ENCODE data around the gene HDAC9.

Gene HDAC9

DNA sequence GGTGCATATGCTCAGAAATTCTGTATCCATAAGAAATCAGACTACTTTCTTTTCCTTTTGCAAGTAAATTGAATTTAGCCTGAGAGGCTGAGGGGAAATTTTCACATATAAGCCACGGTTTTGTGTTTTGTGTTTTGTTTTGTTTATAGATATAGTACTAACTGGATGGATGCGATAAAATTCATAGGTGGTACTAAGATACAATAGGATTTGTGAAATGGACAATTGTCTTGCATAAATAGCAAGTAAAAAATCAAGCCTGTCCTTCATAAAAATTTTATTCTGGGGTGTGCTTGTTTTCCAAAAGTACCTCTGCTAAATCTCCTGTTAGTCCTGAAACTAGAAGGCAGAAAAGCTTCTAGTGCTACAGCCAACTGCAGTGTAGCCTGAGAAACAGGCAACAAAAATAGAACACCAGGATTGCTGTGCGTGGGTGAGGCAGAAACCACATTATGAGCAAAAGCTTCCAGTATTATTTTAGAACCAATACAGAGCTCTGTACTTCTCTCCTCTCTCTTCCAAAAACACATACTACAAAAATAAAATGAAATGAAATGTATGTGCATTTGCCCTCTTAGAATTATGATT is 634 bp upstream of the HDAC9 start:
- peak; percentile 57 for DNase-seq (ENCODE audit: low read depth)

DNA sequence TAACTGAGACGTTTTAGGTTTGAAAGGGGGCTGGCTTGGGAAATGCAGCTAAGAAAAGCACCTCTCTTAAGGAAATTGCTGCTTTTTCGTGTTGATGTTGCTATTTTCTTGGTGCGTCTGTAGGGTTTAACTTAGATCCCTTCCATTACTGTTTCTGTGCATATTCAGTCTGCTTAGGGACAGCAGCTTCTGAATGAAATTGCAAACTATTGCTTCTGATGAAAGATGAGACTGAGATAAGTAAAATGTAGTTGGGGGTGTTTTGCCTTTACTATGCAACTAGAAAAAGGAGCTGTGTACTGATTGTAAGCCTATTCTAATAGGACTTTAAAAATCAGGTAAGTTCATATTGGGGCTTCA is 772 bp downstream of the HDAC9 start:
- DNase-seq (ENCODE audit: low read depth) = no peak

DNA sequence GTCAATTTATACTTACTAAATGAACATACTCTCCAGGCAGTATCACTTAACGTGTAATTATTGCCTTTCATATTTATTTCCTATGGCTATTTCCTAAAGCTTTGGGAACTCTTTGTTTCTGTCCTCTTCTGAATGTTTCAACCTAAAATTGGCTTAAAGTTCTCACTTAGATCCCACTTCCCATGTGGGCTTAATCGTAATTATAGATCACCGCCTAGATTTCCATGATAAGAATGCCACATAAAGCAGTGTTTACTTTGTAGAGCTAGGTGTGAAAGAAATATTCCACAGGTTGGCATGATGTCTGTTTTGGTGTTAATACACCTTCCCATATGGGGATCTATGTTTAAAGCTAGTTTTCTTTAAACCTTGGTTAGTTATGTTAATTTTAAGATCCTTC is 1.5 kb downstream of the HDAC9 start:
- no peak for DNase-seq (ENCODE audit: low read depth)

DNA sequence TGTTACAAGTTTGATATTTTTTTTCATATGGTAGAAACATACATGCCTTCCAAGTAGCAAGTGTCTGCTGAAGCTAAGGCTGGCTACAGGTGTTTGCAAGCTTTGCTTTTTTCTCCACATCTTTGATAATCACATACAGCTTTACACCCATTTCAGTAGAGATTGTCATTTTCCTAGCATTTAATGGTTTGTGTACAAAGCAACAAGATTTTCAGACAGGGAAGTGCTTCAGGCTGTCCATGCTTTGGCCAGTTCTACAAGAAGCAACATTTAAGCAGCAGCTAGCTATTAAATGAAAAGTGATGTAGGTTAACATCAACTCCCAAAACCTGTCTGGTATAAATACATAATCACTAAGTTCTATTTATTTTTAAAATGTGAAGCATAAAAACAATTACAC is 2.3 kb downstream of the HDAC9 start:
- DNase-seq (ENCODE audit: low read depth) = no peak

GRCh38 chr7:18498341-18498740 is 2.8 kb downstream of the HDAC9 start:
- no peak for DNase-seq (ENCODE audit: low read depth)

- no peak for DNase-seq (ENCODE audit: low read depth)
Observed at GRCh38 chr7:18499407-18500177, 4.0 kb downstream of the HDAC9 start.

GRCh38 chr7:18503126-18503866 is 7.7 kb downstream of the HDAC9 start:
- DNase-seq (ENCODE audit: low read depth) = no peak

GRCh38 chr7:18504965-18505364 is 9.4 kb downstream of the HDAC9 start:
- no peak for DNase-seq (ENCODE audit: low read depth)

DNA sequence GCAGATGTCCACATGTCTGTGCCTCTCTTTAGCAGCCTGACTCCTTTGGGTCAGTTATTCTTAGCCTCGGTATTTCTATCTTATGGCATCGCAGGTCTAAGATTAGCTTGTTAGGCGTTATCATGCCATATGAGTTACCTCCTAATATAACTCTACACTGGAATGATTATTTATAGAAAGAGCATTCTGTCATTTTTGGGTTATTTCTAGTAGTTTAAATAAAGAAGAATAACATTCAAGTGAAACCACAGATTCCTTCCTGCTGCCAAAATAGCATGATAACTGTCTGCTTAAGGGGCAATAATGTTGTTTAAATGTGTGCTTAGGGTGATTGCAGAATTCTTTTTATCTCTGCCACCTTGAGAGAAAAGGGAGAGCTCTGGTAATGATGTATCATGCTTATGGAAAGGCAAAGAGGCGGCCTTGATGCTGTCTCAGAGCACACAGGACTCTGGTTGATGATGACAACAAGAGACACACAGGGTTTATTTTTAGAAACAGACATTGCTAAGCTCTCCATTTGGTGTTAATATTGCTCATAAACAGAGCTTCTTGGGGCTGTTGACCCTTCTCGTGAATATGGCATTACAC is 10.4 kb downstream of the HDAC9 start:
- peak; percentile 60 for DNase-seq (ENCODE audit: low read depth)

DNA sequence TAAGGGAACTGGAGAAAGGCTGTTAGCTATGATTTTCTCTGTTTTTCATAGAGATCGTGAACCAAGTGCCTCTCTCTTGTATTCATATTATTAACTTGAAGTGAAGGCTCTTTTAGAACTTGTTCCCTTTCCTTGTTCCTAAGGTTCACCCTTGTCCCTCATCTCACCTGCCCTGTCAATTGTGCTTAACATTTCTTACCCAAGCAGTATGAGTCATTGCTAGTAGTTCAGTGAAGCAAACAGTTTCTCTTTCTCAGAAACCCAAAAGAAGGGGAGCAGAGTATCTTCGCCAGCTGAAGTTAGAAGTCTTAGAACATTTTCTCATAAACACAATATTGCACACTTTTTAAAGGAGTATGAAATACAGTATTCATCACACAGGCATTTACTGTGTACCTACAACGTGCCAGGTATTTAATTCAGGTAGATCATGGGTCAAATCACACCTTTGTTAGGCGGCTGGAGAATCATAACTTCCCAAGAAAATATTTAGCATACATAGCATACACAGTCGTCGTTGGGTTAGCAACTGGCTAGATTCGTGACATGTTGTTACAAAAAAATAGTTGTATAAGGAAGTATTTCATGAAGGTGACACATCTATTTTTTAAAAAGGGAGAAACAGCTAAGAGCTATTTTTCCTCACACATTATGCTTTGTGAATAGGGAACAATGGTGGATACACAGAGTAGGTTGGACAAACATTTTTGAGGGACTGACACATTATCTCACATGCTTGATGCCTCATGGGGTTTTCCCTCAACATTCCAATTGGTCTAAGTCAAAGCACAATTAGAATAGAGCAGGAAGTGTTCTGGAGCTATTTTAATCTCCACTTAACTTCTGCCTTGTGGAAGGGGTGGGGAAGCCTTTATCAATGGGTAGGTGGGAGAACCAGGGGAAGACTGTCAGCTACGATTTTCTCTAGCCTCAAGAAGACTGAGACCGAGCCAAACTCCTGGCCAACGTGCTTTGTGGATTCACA is 13.2 kb downstream of the HDAC9 start:
- DNase-seq (ENCODE audit: low read depth) = peak; percentile 96

GRCh38 chr7:18509481-18509880 is 13.9 kb downstream of the HDAC9 start:
- DNase-seq (ENCODE audit: low read depth) = no peak

DNA sequence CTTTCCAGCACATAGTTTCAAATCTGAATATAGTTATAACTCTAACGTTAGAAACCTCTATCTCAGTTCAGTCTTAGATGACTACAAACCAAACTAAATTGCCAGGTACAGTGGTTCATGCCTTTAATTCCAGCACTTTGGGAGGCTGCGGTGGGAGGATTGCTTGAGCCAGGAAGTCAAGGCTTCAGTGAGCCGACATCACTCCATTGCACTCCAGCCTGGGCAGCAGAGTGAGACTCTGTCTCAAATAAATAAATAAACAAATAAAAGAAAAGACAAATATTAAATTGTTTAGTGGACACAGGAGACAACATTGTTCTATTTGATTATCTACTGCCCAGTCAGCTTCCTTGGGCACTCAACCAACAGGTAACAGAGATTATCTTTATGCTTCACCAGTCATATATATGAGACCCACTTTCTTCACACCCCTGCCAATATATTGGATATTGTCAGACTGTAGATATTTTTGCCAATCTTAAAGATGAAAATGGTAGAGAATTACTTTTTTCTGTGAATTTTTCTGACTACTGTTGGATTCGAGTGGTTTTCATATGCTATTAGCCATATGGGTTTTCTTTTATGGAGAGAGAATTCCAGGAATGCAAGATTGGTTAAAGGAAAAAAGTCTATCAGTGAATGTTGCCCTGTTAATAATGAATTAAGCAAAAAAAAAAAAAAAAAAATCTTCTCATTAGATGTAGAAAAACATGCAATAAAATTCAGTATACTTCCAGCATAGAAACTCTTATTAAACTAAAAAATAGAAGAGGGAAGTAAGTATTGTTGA is 16.0 kb downstream of the HDAC9 start:
- DNase-seq (ENCODE audit: low read depth) = no peak

GRCh38 chr7:18513343-18513742 is 17.8 kb downstream of the HDAC9 start:
- DNase-seq (ENCODE audit: low read depth) = no peak

- peak; percentile 80 for DNase-seq (ENCODE audit: low read depth)
Observed at GRCh38 chr7:18515067-18515466, 19.5 kb downstream of the HDAC9 start.

DNA sequence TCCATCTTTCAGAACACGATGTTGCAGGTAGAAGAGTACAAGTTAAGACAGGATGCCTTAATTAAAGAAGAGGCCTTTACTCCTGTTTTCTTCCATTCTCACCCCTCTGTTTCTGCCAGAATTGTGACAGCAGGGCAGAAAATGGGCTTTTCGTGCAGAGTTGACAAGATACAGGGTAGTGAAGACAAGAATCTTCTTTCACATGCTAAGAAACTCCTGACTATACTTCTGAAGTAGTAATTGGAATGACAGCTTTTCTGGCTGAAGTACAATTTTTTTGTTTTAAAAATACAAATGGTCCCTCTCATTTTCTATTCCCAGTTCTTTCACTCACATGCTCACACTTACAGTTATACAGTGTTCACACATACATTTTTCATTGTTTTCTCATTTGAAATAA is 22.1 kb downstream of the HDAC9 start:
- DNase-seq (ENCODE audit: low read depth) = no peak

DNA sequence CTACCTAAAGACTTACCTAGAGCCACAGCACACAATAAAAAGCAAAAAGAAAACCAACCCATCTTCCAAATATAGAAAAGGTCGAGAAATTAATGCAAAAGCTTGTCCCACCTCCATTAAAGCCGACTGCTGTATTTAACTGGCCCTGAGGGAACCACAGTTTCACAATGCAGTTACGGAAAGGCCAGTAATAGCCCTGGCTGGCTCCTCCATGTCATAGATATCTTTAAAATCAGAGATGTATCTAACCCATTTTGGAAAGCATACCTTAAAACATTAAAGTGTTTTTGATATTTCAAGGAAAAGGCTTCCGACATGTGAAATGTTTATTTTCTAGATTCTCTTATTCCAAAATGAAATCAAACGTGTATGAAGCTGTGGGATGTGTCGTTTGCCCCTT is 23.0 kb downstream of the HDAC9 start:
- no peak for DNase-seq (ENCODE audit: low read depth)

GRCh38 chr7:18520450-18521235 is 25.1 kb downstream of the HDAC9 start:
- DNase-seq (ENCODE audit: low read depth) = peak; percentile 79

DNA sequence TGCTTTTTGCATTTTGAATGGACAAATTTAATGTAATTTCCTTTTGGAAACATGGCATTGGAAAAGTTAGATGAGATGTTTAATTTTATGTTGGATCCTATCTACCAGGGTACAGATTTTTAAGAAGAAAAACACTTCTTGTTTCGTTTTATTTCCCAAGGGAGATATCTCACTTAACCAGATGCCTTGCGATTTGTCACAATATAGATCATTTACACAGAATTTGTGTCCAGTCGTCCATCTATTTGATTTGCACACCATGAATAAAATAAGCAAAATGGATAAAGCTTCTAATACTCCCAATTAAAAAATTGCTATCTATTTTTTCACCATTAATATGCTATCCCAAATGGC is 25.7 kb downstream of the HDAC9 start:
- no peak for DNase-seq (ENCODE audit: low read depth)

GRCh38 chr7:18521945-18522566 is 26.5 kb downstream of the HDAC9 start:
- no peak for DNase-seq (ENCODE audit: low read depth)

- no peak for DNase-seq (ENCODE audit: low read depth)
Observed at GRCh38 chr7:18524248-18524647, 28.7 kb downstream of the HDAC9 start.

All from iris pigment epithelial cell (primary cell).